ENCODE data around the gene CKLF.
"Not testable (repeated sequence)": the region's sequence is repeated elsewhere in the genome, so short reads cannot be mapped to it uniquely, and the experiment has no call there.

Gene CKLF

GRCh38 chr16:66608241-66609138 lies 56.1 kb downstream of the CKLF start:
- TF ChIP-seq CTCF (IDR thresholded peaks at IDR 0.05; ENCODE audit: insufficient read depth, low read depth, low read length, missing control alignments) = peak; percentile 91
- H3K4me3 ChIP-seq (ENCODE audit: low read depth, low read length) = no peak overlapping the region
- peak; percentile 78 for DNase-seq (ENCODE audit: low read depth)

- no peak overlapping the region for H3K4me3 ChIP-seq (ENCODE audit: low read depth, low read length)
- no peak for TF ChIP-seq CTCF (IDR thresholded peaks at IDR 0.05; ENCODE audit: insufficient read depth, low read depth, low read length, missing control alignments)
- DNase-seq (ENCODE audit: low read depth) = no peak
Observed at GRCh38 chr16:66609139-66609510, 56.7 kb downstream of the CKLF start.

- DNase-seq (ENCODE audit: low read depth) = no peak
- no peak for TF ChIP-seq CTCF (IDR thresholded peaks at IDR 0.05; ENCODE audit: insufficient read depth, low read depth, low read length, missing control alignments)
- H3K4me3 ChIP-seq (ENCODE audit: low read depth, low read length) = no peak overlapping the region
Observed at GRCh38 chr16:66610111-66610820, 57.9 kb downstream of the CKLF start.

GRCh38 chr16:66611911-66612310 lies 59.5 kb downstream of the CKLF start:
- DNase-seq (ENCODE audit: low read depth) = not testable (repeated sequence)

GRCh38 chr16:66612422-66612821 lies 60.0 kb downstream of the CKLF start:
- no peak for TF ChIP-seq CTCF (IDR thresholded peaks at IDR 0.05; ENCODE audit: insufficient read depth, low read depth, low read length, missing control alignments)
- no peak for DNase-seq (ENCODE audit: low read depth)
- H3K4me3 ChIP-seq (ENCODE audit: low read depth, low read length) = no peak overlapping the region

More at GRCh38 chr16:66611911-66612310, 59.5 kb downstream of the CKLF start:
- H3K4me3 ChIP-seq (ENCODE audit: low read depth, low read length) = not testable (repeated sequence)

- no peak for DNase-seq (ENCODE audit: low read depth)
- TF ChIP-seq CTCF (IDR thresholded peaks at IDR 0.05; ENCODE audit: insufficient read depth, low read depth, low read length, missing control alignments) = no peak
- no peak overlapping the region for H3K4me3 ChIP-seq (ENCODE audit: low read depth, low read length)
Observed at GRCh38 chr16:66614161-66614802, 61.9 kb downstream of the CKLF start.

Measured in GM12865 (cell line).